KOPT-K1 (cell line): Measurements from ENCODE around the gene GABRR2.

Experiments
- H3K27ac ChIP-seq: fragments of 200-600 bp; sonication (generic); 2 replicates; pipeline ENCODE4 v1.5.1; 2016; ENCODE audit warnings: antibody characterized with exemption, mild to moderate bottlenecking, low read depth, low read length; ENCODE audit not compliant: poor library complexity, severe bottlenecking
- H3K36me3 ChIP-seq: fragments of 200-600 bp; sonication (generic); 2 replicates; pipeline ENCODE4 v1.5.1; 2017; ENCODE audit warnings: antibody characterized with exemption, mild to moderate bottlenecking, low read length, moderate library complexity; ENCODE audit not compliant: insufficient read depth
- H3K9me3 ChIP-seq: fragments of 200-600 bp; sonication (generic); 2 replicates; pipeline ENCODE4 v1.5.1; 2017; ENCODE audit warnings: antibody characterized with exemption, low read length, mild to moderate bottlenecking; ENCODE audit not compliant: insufficient read depth, poor library complexity, severe bottlenecking

The GABRR2 gene

GRCh38 chr6:89264296-89264695 is 50.8 kb downstream of the GABRR2 start:
- H3K36me3 ChIP-seq: no peaks in the 10 kb centered on the region
- H3K27ac ChIP-seq: no peak overlapping the region
- H3K9me3 ChIP-seq: no peaks in the 10 kb centered on the region

GRCh38 chr6:89260832-89261231 is 54.3 kb downstream of the GABRR2 start:
- Histone ChIP-seq H3K36me3 (no peaks in the 10 kb centered on the region), H3K27ac (no peak overlapping the region), H3K9me3 (no peaks in the 10 kb centered on the region)

GRCh38 chr6:89260310-89260709 is 54.8 kb downstream of the GABRR2 start:
- Histone ChIP-seq H3K27ac (no peak overlapping the region), H3K36me3 (no peaks in the 10 kb centered on the region), H3K9me3 (no peaks in the 10 kb centered on the region)

- Histone ChIP-seq H3K9me3 (no peaks in the 10 kb centered on the region), H3K36me3 (no peaks in the 10 kb centered on the region), H3K27ac (no peak overlapping the region)
Observed at GRCh38 chr6:89258912-89259311, 56.2 kb downstream of the GABRR2 start.

- Histone ChIP-seq H3K36me3 (no peaks in the 10 kb centered on the region), H3K9me3 (no peaks in the 10 kb centered on the region), H3K27ac (no peak overlapping the region)
Observed at GRCh38 chr6:89257781-89258180, 57.3 kb downstream of the GABRR2 start.

GRCh38 chr6:89257346-89257745 is 57.8 kb downstream of the GABRR2 start:
- H3K27ac ChIP-seq: no peak overlapping the region
- H3K36me3 ChIP-seq: no peaks in the 10 kb centered on the region
- H3K9me3 ChIP-seq: no peaks in the 10 kb centered on the region

- H3K36me3 ChIP-seq: no peaks in the 10 kb centered on the region
- H3K27ac ChIP-seq: no peak overlapping the region
- no peaks in the 10 kb centered on the region for H3K9me3 ChIP-seq
Observed at GRCh38 chr6:89255417-89255816, 59.7 kb downstream of the GABRR2 start.

GRCh38 chr6:89254569-89254968 is 60.5 kb downstream of the GABRR2 start:
- H3K9me3 ChIP-seq: no peaks in the 10 kb centered on the region
- H3K27ac ChIP-seq: no peak overlapping the region
- H3K36me3 ChIP-seq: no peaks in the 10 kb centered on the region

- H3K36me3 ChIP-seq: no peaks in the 10 kb centered on the region
Observed at GRCh38 chr6:89252907-89253306, 62.2 kb downstream of the GABRR2 start.

GRCh38 chr6:89251976-89252375 is 63.1 kb downstream of the GABRR2 start:
- Histone ChIP-seq H3K27ac (no peak overlapping the region), H3K36me3 (no peaks in the 10 kb centered on the region), H3K9me3 (no peaks in the 10 kb centered on the region)

More at GRCh38 chr6:89252907-89253306, 62.2 kb downstream of the GABRR2 start:
- Histone ChIP-seq H3K9me3 (no peaks in the 10 kb centered on the region), H3K27ac (no peak overlapping the region)

- Histone ChIP-seq H3K9me3 (no peaks in the 10 kb centered on the region), H3K36me3 (no peaks in the 10 kb centered on the region), H3K27ac (no peak overlapping the region)
Observed at GRCh38 chr6:89251170-89251569, 63.9 kb downstream of the GABRR2 start.

- Histone ChIP-seq H3K36me3 (no peaks in the 10 kb centered on the region), H3K27ac (no peak overlapping the region), H3K9me3 (no peaks in the 10 kb centered on the region)
Observed at GRCh38 chr6:89250239-89250638, 64.9 kb downstream of the GABRR2 start.

- no peak overlapping the region for H3K27ac ChIP-seq
- H3K36me3 ChIP-seq: no peaks in the 10 kb centered on the region
- H3K9me3 ChIP-seq: no peaks in the 10 kb centered on the region
Observed at GRCh38 chr6:89244241-89244985, 70.7 kb downstream of the GABRR2 start.

GRCh38 chr6:89243331-89243629 is 71.8 kb downstream of the GABRR2 start:
- no peaks in the 10 kb centered on the region for H3K9me3 ChIP-seq
- H3K27ac ChIP-seq: no peak overlapping the region
- no peaks in the 10 kb centered on the region for H3K36me3 ChIP-seq

- H3K27ac ChIP-seq: no peak overlapping the region
- H3K9me3 ChIP-seq: no peaks in the 10 kb centered on the region
- H3K36me3 ChIP-seq: no peaks in the 10 kb centered on the region
Observed at GRCh38 chr6:89242574-89243330, 72.3 kb downstream of the GABRR2 start.

GRCh38 chr6:89239338-89239737 is 75.8 kb downstream of the GABRR2 start:
- H3K36me3 ChIP-seq: no peaks in the 10 kb centered on the region
- H3K9me3 ChIP-seq: no peaks in the 10 kb centered on the region
- no peak overlapping the region for H3K27ac ChIP-seq
